Renal cortex interstitium (tissue), 11 donors: ENCODE data around the gene C8G. TPM values are rescaled to one million over a fixed set of nuclear protein-coding genes. Genes with fewer than 3 reads are reported as not detected.
A peak's percentile ranks its signal among the peaks of the same experiment; 100 is the strongest.

Experiments
- DNase-seq, 11 donors: peaks; one replicate each; pipeline ENCODE4 v3.0.0-alpha.2; 2013; ENCODE audit warnings: low read depth in 9 of 11, low spot score in 4 of 11; ENCODE audit errors: extremely low read depth in 1 of 11
- polyA plus RNA-seq, 3 donors: library from polyadenylated mRNA; unstranded; fragments of 120-200 nt; gene quantifications; one replicate each; pipeline ENCODE4 v1.2.1, GENCODE V29; 2013; ENCODE audit not compliant: insufficient read length in 3 of 3

C8G gene
- polyA plus RNA-seq, 3 donors: 0.44 to 1.4 (median 0.57) TPM

- peak; percentile 73 to 91 (median 86) for DNase-seq
Measured at GRCh38 chr9:136949817-136950655, 5.0 kb downstream of the C8G start.

DNA sequence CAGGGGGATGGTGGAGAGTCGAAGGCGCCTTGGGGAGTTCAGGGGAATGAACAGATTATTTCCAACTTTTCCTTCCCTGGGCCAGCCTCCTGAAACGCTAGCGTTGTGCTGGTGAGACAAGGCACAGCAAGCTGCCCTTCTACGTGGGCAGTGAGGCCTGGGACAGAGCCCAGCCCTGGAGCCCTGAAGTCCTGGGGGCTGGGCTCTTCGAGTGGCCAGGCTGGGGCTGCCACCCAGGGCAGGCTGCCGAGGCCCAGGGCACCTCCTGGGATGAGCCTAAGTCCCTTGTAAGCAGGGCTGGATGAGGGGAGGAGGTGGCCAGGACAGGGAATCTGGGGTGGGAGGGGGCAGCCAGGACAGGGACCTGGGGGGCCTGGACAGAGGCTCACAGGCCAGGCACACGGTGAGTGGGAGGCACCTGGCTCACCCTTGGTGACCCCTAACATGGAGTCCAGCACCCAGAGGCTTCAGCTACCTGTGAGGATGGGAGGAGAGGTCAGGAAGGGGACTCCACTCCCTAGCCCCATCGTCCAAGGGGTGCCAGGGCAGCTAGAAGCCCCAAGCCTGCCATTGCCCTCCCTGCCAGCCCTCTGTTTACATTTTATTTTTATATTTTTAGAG, 5.7 kb downstream of the C8G start:
- DNase-seq: no peak

DNA sequence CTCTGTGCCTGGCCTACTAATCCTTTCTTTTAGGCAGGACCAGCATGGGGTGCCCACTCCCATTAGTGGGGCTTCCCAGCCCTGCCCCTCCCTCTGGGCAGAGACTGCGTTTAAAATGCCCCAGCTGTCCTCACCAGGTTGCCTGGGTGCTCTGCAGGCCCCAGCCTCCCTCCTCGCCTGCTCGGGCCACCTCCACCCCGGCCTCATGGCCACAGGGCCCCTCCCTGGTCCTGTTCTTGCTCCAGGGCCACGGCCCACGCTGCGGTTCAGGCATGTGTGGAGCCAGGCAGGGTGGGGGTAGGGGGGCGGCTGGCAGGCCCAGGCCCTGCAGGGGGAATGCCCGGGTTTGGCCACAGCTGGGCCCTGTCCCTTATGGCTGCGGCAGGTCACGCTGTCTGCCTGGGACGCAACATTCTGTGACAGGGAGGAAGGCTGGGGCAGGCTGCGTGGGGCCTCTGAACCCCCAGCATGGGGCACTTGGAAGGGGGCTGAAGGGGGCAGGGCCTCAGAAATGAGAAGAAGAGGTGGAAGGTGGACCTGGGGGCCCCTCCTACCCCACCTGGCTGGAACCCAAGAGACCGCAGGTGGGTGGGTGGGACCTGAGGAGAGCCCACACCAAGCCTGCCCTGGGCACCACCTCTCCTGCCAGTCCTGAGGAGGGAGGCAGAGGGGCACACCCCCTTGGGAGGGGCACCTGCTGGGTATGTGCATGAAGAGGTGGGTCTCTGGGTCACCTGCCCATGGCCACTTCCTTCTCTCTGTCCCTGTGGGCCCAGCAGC, 6.7 kb downstream of the C8G start, which contains the start of gene LCN12:
Gene LCN12, plus strand, starts transcription at position 733 of the 780 bp plus-strand sequence. CDS start 55 bp downstream, outside the sequence.
- DNase-seq: no peak

DNA sequence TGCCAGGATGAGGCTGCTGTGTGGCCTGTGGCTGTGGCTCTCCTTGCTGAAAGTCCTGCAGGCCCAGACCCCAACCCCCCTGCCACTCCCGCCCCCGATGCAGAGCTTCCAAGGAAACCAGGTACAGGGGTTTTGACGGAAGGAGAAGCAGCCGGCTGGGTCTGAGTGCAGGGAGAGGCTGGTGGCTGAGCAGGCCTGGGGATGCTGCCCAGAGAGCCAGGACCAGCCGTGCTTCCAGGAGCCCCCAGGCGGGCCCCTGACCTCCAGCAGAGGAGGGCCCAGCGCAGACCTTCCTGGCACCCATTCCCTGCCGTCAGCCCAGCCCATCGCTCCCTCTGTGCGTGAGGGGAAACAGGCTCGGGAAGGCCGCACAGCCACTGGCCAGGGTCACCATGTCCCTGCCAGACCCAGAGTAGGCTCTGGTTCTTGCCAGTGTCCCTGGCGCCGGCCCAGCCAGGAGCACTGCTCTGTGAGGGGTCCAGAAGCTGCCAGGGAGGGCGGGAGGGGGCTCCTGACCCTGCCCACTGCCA, 7.3 kb downstream of the C8G start:
- DNase-seq: no peak

GRCh38 chr9:136952876-136953770, 8.1 kb downstream of the C8G start:
- DNase-seq: no peak

DNA sequence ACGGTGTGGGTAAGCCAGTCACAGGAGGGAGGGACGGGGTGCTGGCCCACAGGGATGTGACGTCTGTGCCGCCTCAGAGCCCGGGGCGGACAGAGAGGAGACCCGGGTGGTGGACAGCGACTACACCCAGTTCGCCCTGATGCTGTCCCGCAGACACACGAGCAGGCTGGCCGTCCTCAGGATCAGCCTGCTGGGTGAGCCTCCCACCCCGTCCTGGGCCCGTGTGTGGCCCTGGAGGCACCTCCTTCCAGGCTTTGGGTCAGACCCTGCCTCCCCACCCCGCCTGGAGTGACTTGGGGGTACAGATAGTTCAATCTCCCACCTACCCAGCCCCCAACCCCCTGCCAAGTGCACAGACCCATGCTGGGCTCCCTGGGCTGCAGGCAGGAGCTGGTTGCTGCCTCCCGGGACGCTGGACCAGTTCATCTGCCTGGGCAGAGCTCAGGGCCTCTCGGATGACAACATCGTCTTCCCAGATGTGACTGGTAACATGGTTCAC, 8.8 kb downstream of the C8G start:
- no peak for DNase-seq

- no peak for DNase-seq
Measured at GRCh38 chr9:136954270-136955083, 9.4 kb downstream of the C8G start.

DNA sequence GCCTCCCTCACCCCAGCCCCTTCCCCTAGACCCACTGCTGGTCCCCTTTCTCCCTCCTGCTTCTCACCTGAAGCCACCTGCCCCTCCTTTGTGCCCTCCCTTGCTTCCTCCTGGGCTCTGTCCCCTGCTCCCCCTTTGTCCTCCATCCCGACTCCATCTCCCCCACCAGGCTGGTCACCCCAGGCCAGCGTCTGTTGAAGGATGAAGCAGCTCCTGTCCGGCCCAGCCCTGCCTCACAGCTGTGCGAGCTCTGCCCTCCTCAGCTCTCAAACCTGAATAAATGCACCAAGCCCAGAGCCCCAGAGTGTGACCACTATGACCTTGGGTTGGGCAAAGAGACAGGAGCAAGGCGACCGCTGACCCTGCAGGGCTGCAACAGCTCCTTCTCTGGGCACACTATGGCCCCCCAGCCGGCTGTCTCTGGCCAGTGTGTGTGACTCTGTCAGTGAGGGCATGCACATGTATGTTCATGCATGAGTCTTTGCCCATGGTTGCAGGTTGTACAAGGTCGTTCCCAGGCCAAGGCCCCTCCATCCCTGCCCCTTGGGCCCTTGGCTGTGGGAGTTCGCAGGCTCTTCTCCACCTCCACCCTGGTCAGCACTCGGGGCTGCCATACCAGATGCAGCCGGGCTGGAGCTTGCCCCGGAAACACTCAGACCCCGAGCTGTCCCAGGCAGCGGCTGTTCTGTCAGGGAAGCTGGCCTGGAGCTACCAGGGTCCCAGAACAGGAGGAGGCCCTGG, 10.3 kb downstream of the C8G start:
- DNase-seq: no peak

GRCh38 chr9:136955943-136956335, 10.9 kb downstream of the C8G start:
- no peak for DNase-seq

DNA sequence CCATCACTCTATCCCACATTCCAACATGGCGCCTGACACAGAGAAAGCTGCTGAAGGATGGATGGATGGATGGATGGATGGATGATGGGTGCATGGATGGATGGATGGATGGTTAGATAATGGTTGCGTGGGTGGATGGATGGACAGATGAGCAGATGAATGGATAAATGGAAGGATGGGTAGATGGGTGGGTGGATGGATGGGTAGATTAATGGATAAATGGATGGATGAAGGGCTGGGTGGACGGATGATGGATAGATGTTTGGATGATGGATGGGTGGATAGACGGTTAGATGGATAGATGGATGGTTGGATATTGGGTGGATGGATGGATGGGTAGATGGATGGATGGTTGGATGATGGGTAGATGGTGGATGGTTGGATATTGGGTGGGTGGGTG, 11.6 kb downstream of the C8G start:
- DNase-seq: no peak

DNA sequence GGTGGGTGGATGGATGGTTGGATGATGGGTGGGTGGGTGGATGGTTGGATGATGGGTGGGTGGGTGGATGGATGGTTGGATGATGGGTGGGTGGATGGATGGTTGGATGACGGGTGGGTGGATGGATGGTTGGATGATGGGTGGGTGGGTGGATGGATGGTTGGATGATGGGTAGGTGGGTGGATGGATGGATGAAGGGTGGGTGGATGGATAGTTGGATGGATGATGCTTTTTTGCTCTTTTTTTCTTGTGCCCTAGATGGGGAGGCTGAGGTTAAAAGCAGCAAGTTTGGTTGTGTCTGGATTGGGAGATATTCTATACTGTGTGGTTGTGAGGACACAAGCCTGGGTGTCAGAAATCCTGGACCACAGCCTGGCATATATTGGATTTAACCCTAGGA, 12.4 kb downstream of the C8G start:
- DNase-seq: no peak

DNA sequence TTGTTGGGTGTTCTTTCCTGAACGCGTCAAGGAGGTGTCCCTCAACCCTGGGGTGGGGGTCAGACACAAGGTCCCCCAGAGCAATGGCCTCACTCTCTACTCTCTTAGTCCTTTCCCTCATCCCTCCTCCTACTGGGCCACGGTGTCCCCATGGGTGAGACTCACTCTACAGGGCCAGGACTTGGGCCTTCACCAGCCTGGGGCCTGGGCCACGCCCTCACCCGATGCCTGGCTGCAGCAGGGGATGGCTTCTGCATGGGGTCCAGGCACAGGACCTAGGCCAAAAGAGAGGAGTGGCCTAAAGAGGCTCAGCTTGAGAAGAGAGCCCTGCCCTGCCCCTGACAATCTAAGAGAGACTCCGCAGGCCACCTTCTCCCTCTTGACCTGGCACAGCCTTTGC, 12.9 kb downstream of the C8G start:
- no peak for DNase-seq

DNA sequence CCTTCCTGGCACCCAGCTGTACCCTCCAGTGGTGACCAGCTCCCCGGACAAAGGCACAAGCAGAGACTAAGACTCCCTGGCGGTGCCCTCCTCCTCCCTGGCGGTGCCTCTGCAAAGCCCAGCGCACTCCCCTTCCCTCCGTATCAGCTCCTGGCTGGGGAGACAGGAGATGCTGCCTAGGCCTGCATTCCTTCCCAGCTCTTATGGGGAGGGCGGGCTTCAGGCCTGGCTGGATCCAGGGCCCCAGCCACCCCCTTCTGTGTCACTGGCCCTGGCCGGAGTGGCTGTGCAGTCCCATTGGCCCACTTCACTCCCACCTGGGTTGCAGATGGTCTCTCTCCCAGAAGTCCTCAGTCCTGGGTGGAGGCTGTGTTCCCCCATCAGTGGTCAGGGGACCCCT, 13.4 kb downstream of the C8G start:
- DNase-seq: no peak

DNA sequence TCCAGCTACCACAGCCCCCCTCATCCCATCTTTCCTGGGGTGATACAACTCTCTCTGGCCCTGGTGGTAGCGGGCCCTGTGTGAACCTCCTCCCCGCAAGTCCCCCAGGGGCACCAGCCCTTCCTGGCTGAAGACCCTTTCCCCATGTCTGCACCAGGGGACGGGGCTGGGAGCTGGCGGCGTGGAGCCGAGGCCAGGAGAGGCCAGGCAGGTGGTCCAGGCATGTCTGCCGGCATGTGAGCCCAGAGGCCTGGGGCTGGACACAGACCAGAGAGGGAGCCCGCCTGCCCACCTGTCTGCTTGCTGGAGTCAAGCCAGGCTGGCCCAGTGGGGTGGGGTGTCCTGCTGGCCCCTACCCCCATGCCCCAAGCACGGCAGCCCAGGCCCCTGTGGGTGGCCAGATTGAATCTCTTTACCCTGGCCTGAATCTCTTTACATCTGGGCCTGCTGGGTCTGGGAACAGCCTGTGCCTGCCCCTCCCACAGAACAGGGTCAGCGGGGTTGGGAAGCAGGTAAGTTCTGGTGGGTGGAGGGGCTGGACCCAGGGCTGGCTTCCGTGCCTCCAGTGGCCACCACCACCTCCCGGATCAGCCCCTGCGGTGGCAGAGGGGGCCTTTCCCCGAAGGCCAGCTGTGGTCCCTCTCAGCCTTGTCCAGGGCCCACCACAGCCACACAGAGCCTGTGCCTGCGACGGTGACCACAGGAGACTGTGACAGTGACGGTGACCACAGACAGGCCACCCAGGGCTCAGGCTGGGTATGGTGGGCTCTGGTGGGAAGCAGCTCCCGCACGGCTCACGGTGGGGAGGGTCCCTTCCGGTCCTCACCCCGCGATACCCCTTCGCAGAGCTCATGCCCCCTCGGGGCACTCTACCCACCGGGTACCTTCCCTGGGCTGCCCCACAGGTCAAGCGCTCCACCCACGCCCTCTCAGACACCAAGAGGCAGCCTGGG, 14.1 kb downstream of the C8G start:
- no peak for DNase-seq

DNA sequence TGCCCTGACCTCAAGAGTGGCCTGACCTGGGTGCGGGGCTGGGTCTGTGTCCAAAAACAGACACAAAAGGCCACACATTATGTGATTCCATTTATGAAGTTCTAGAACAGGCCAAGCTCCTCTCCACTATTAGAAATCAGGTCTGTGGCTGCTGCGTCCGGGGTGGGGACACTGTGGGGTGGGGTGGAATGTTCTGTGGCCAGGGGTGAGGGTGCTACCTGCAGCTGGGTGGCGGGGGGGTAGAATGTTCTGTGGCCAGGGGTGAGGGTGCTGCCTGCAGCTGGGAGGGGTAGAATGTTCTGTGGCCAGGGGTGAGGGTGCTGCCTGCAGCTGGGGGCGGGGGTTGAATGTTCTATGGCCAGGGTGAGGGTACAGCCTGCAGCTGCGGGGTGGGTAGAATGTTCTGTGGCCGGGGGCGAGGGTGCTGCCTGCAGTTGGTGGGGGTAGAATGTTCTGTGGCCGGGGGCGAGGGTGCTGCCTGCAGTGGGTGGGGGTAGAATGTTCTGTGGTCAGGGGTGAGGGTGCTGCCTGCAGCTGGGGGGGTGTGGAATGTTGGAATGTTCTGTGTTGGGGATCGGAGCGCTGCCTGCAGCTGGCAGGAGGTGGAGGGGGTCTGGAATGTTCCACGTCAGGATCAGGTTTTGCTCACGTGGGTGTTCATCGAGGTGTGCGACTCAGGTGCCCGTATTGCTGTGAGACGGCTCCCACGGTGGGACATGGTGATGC, 15.3 kb downstream of the C8G start:
- peak in 1 of 11 donors; percentile 52 for DNase-seq
